ENCODE results near the gene UNC119.

GRCh38 chr17:28505986-28506665, 46.3 kb downstream of the UNC119 start, which contains the start of gene FOXN1:
- TF ChIP-seq, protein P1, sequence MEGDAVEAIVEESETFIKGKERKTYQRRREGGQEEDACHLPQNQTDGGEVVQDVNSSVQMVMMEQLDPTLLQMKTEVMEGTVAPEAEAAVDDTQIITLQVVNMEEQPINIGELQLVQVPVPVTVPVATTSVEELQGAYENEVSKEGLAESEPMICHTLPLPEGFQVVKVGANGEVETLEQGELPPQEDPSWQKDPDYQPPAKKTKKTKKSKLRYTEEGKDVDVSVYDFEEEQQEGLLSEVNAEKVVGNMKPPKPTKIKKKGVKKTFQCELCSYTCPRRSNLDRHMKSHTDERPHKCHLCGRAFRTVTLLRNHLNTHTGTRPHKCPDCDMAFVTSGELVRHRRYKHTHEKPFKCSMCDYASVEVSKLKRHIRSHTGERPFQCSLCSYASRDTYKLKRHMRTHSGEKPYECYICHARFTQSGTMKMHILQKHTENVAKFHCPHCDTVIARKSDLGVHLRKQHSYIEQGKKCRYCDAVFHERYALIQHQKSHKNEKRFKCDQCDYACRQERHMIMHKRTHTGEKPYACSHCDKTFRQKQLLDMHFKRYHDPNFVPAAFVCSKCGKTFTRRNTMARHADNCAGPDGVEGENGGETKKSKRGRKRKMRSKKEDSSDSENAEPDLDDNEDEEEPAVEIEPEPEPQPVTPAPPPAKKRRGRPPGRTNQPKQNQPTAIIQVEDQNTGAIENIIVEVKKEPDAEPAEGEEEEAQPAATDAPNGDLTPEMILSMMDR (IDR thresholded peaks at IDR 0.05): no peak
- TF ChIP-seq POLR2A (IDR thresholded peaks at IDR 0.05): no peak

Data from adrenal gland (tissue), 5 donors.